Activated CD8-positive, alpha-beta memory T cell treated with anti-CD3 and anti-CD28 coated beads for 1 hour (primary cell): ENCODE data around the gene DDX54.

ENCODE experiments used
- DNase-seq, 2 donors: peaks; one replicate each; pipeline ENCODE4 v3.0.0-alpha.2; 2020; ENCODE audit warnings: low read depth in 1 of 2; ENCODE audit errors: extremely low read depth in 1 of 2

Gene DDX54

GRCh38 chr12:113165521-113166450, 19.5 kb downstream of the DDX54 start:
- DNase-seq = no peak

DNA sequence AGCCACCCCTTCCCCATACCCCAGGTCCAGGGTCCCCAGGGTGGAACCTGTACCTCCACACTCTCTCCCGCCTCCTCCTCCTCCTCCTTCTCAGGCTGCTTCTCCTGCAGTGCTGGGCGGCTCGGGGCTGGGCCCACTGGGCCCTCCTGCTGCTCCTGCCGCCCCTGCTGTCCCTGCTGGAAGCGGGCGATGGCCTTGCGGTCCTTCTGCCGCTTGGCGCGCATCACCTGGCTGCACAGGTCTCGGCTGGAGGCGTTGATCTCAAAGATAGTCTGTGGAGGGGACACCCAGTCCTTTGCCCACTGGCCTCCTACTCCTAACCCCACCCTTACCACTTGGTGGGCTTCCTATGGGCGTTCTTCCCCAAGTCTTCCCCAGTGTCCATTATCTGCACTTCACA, 21.3 kb downstream of the DDX54 start:
- no peak for DNase-seq

DNA sequence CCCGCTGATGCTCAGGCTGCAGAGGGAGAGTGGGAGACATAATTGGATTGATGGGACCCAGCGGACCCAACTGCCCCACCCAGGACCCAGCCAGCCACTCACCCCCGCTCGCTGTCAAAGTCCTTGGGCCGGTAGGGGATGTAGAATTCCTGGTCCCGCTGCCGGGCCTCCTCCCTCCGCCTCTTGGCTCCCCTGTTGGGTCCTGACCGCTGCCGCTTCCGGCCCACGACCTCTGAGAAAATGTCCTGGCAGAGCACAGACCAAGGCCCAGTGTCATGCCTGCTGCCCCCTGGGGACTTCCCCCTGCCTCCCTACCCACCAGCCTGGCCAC, 22.3 kb downstream of the DDX54 start:
- DNase-seq = no peak

DNA sequence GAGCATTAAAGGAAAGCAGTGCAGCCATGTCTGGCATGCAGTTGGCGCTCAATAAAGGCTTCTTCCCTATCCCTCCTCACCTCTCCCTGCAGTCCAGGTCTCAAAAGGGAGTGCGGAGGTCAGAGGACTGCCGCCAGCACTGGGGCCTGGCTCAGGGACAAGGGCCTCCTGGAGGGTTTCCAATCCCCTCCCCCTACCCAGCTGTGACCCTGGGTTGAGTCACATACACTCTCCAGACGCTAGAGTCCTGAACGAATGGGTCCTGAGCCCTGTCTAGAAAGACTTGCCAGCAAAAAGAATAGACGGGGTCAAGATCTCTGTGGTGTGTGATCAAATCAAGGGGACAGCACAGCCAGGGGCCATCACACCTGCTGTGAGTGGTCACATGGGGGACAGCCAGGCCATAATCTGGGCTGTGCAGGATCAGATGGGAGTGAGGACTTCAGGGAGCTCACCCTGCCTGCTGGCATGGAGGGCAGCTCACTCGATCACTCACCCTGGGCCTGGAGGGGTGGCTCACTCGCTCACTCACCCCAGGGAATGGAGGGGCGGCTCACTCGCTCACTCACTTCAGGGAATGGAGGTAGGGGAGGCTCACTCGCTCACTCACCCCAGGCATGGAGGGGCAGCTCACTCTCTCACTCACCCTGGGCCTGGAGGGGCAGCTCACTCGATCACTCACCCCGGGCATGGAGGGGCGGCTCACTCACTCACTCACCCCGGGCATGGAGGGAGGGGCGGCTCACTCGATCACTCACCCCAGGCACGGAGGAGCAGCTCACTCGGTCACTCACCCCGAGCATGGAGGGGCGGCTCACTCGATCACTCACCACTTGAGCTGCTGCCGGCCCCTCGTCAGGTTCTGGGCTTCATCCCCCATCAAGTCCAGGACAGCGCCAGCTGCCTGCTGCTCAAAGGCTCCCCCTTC, 22.9 kb downstream of the DDX54 start:
- no peak for DNase-seq

DNA sequence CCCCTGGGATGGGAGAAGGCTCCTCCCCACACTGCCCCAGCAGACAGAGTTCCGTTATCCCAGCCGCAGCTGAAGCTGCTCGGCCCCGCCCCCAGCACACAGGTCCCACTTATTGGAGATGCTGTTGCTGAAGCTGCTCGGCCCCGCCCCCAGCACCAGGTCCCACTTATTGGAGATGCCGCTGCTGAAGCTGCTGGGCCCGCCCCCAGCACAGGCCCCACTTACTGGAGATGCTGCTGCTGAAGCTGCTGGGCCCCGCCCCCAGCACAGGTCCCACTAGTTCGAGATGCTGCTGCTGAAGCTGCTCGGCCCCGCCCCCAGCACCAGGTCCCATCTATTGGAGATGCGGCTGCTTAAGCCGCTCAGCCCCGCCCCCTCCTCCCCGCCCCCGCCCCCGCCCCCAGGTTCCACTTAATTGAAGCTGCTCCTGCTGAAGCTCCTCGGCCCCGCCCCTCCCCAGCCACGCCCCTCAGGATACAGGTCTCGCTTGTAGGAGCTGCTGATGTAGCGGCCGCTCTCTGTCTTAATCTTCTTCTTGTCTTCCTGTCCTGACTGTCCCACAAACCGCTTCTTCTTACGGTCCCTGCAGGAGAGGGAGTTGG, 23.8 kb downstream of the DDX54 start:
- DNase-seq = no peak

DNA sequence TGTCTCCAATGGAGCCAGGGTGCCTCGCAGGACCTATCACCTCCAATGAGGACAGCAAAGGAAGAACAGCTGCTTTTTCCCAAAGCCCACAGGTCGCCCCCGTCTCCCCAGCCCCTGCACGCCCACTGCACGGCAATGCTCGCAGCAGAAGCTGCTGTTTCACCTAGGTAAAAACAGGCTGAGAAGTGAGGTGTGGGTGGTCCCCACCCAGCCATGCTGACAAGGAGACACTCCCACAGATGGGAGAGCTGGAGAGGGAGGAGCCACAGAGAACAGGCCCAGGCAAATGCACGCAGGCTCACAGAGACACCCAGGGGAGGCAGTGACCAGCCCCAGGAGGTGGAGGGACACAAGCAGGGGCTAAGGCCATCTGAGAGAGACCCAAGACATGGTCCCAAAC, 25.3 kb downstream of the DDX54 start:
- DNase-seq = no peak

DNA sequence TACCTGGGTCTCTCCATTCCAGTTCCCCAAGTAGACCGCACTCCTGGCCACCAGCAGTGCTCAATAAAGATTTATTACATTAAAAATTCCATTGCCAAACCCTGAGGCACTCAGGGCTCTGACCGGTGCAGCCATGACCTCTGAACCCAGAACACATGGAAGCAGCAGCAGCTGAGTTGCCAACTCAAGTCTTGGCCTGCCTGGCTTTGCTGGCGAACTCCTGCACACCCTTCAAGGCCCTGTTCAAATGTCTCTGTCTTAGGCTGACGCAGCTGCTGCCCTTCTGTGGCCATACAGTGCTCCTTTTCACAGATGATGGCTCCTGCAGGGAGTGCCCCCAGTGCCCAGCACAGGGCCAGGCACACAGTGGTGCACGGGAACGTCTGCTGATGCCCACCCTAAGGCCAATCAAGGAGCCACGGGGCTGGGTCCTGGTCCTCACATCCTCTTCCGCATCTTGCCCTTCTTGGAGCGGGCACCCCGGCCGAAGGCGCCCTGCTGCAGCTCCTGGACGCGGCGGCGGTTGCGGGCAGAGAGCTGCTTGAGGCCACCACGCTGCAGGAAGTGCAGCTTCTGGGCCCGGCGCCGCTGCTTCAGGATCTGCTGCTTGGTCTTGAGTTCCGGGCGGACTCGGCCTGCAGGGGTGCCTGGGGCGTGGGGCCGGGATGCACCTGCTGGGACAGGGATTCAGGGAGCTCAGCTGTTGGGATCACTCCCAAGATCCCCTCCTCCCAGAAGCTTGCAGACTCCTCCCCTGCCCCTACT, 26.7 kb downstream of the DDX54 start:
- no peak for DNase-seq

DNA sequence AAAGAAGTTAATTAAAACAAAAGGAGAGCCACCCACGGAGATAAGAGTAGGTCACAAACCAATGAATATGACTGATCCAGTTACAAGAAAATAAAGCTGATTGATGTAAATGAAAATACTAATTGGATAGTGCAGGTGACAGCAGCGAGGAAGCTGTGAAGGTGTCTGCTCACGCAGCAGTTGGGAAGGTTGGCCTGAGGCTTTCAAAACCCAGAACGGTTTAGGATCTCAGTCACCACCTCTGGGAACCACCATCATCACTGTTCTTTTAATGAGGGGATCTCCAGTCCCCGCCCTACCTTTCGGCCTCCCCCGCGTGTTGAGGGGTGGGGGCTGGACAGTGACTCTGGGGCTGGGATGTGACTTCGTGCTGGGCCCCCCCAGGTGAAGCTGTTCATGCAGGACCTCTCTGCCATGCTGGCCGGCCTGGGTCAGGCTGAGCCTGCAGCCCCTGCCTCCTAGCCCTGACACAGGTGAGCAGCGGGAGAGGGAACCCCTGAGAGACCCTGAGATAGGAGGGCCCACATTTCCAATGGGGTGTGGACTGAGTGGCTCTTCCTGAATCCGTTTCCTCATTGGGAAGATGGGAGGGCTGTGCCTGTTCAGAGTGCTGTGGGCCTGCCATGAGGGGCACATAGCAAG, 27.9 kb downstream of the DDX54 start:
- no peak for DNase-seq

DNA sequence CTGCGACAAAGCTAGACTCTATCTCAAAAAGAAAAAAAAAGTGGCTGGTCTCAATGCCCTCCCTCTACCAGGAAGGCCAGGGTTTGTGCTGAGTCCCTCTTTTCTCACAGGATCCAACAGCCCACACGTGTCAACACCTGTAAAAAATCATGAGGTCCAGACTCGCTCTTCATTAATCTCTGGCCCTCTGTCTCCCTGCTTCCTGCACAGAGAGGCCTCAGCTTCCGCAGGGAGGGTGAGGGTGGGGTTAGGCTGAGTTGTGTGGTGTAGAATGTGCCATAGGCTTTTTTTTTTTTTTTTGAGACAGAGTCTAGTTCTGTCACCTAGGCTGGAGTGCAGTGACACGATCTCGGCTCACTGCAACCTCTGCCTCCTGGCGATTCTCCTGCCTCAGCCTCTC, 29.6 kb downstream of the DDX54 start:
- no peak for DNase-seq

DNA sequence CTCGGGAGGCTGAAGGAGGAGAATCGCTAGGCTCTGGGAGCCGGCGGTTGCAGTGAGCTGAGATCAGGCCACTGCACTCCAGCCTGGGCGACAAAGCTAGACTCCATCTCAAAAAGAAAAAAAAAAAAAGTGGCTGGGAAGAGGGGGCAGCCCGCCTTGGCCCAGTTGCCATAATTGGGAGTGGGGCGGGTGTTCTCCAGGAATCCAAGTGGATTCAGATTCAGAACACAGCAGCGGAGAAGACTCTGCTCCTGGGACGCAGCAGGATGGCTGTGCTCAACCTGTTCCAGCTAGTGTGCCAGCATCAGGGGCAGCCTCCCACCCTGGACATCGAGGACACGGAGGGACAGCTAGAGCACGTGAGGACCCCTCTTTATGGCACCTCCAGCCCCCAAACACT, 30.2 kb downstream of the DDX54 start:
- DNase-seq = no peak

- DNase-seq = no peak
These were observed 30.8 kb downstream of the DDX54 start for GRCh38 chr12:113154351-113154973.

DNA sequence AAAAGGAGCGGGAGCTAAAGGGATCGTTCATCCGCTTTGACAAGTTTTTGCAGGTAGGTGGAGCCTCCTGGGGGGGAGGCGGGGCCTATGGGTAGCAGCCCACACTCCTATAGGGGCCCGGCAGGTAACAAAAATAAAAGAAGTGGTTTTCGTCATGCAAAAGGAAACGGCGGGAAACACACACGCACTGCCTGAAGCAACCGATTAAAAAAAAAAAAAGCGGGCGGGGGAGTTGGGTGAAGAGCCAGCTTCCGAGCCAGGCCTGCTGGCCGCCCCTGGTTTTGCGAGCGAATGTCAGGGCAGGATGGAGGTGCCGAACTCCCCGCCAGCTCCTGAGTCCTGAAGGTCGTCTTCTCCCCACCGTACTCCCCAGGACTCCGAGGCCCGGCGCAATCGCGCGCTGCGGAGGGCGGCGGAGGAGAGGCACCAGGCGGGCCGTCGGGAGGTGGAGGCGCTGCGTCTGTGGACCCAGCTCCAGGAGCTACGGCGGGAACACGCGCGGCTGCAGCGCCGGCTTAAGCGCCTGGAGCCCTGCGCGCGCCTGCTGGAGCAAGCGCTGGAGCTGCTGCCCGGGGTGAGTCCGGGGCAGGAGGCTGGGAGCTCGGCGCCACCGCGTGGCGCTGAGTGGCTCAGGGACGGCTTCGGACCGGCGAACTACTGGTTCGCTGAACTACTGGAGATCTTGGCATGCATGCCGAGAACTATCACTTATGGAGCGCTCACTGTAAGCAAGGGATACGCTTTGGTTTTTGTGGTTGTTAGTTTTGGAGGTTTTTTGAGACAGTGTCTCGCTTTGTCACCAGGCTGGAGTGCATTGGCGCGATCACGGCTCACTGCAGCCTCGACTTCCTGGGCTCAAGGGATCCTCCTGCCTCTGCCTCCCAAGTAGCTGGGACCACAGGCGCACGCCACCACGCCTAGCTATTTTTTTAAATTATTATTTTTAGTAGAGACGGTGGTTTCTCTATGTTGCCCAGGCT, 32.2 kb downstream of the DDX54 start:
- DNase-seq = peak; percentile 5 to 13

DNA sequence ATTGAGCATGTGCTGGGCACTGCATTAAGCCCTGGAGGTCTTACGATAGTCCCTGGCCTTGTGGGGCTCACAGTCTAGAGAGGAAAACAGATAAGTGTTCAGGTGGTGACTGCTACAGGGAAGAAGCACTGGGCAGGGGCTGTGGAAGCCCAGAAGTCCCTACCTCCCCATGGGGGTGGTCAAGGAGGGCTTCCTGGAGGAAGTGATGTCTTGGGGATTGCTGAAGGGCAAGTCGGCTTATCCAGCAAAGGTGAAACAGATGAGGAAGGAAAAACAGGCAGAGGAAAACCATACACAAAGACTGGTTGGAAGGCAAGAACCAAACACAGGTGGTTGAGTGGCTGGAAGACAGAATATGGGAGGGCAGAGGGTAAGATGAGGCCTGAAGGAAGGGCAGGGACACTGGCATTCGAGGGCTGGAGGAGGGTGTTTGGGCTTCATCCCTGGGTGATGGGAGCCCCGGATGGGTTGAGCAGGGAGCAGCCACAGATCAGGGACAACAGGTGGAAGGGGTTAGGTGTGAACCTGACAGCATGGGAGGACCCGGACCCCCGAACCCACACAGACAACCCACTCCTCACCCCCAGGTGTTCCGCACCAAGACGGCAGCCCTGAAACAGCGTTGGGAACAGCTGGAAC, 33.0 kb downstream of the DDX54 start:
- DNase-seq = no peak

DNA sequence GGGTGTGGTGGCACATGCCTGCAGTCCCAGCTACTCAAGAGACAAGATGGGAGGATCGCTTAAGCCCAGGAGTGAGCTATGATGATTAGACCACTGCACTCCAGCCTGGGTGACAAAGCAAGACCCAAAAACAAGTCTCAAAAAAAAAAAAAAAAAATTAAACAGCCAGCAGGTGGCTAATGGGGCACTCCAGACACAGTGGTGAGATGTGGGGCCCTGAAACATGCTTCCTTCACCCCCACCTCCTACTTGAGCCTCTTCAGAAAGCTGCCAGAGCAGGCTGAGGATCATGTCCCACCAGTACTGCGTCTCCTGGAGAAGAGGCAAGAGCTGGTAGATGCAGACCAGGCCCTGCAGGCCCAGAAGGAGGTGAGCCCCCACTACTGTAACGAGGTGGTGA, 33.6 kb downstream of the DDX54 start:
- DNase-seq = no peak

- no peak for DNase-seq
These were observed 35.7 kb downstream of the DDX54 start, which contains the start of gene CFAP73 for GRCh38 chr12:113149361-113150150. CFAP73 (plus strand) TSS chr12:113149724; CDS start chr12:113149858, 134 bp downstream.

- no peak for DNase-seq
These were observed 38.3 kb downstream of the DDX54 start for GRCh38 chr12:113146999-113147398.
